HepG2 (cell line): ENCODE data around the gene SPOP. TPM values are rescaled to one million over a fixed set of nuclear protein-coding genes. Genes with fewer than 3 reads are reported as not detected.

Source experiments
- BHLHE40 ChIP-seq: IDR thresholded peaks from 2 replicates; pipeline ENCODE4 v1.6.1; 2011; ENCODE audit warnings: low read length, improper control_type of control experiment
- CBFB ChIP-seq: sonication (generic); formaldehyde crosslinking; IDR thresholded peaks from 2 replicates; pipeline ENCODE4 v1.4.0; 2020; ENCODE audit warnings: missing genetic modification reagents
- ERF ChIP-seq: IDR thresholded peaks from 2 replicates; pipeline ENCODE4 v1.6.1; 2018; ENCODE audit warnings: missing biosample characterization, missing genetic modification reagents
- FIP1L1 ChIP-seq: fragments of 200-400 bp; formaldehyde crosslinking; IDR thresholded peaks from 2 replicates; pipeline ENCODE4 v1.6.1; 2018; ENCODE audit warnings: low read depth, mild to moderate bottlenecking, low read length, moderate library complexity, borderline replicate concordance; ENCODE audit not compliant: insufficient read depth
- MTF2 ChIP-seq: sonication (generic); formaldehyde crosslinking; IDR thresholded peaks from 2 replicates; pipeline ENCODE4 v1.5.0; 2020; ENCODE audit warnings: missing genetic modification reagents, borderline replicate concordance
- MYC ChIP-seq: sonication (generic); formaldehyde crosslinking; IDR thresholded peaks from 2 replicates; pipeline ENCODE4 v1.9.0; 2021; ENCODE audit warnings: missing genetic modification reagents, borderline replicate concordance
- NCOR1 ChIP-seq: fragments of 200-600 bp; sonication (generic); IDR thresholded peaks from 2 replicates; pipeline ENCODE4 v1.7.0; 2017; ENCODE audit warnings: antibody characterized with exemption, low read length, borderline replicate concordance
- PAWR ChIP-seq: sonication (generic); formaldehyde crosslinking; IDR thresholded peaks from 2 replicates; pipeline ENCODE4 v1.4.0; 2020; ENCODE audit warnings: missing genetic modification reagents, mild to moderate bottlenecking, borderline replicate concordance
- RAD21 ChIP-seq: fragments of 450-650 bp; formaldehyde crosslinking; IDR thresholded peaks from 2 replicates; pipeline ENCODE4 v1.5.0; 2020; ENCODE audit warnings: mild to moderate bottlenecking
- STAT6 ChIP-seq: sonication (generic); formaldehyde crosslinking; IDR thresholded peaks from 2 replicates; pipeline ENCODE4 v1.4.0; 2020; ENCODE audit warnings: missing genetic modification reagents, mild to moderate bottlenecking, borderline replicate concordance
- TFE3 ChIP-seq: IDR thresholded peaks from 2 replicates; pipeline ENCODE4 v1.6.1; 2016
- TOPORS ChIP-seq: sonication (generic); formaldehyde crosslinking; IDR thresholded peaks from 2 replicates; pipeline ENCODE4 v1.8.0; 2023; ENCODE audit warnings: mild to moderate bottlenecking, missing genetic modification reagents
- U2AF2 ChIP-seq: fragments of 200-400 bp; formaldehyde crosslinking; IDR thresholded peaks from 2 replicates; pipeline ENCODE4 v1.6.1; 2017; ENCODE audit warnings: low read depth, mild to moderate bottlenecking, low read length
- ZBTB26 ChIP-seq: IDR thresholded peaks from 2 replicates; pipeline ENCODE4 v1.6.1; 2016; ENCODE audit warnings: missing compliant biosample characterization, missing genetic modification reagents, borderline replicate concordance
- ZFP91 ChIP-seq: sonication (generic); formaldehyde crosslinking; IDR thresholded peaks from 2 replicates; pipeline ENCODE4 v1.9.0; 2022; ENCODE audit warnings: missing genetic modification reagents, mild to moderate bottlenecking, borderline replicate concordance
- ZNF280B ChIP-seq: sonication (generic); formaldehyde crosslinking; IDR thresholded peaks from 2 replicates; pipeline ENCODE4 v1.5.0; 2020; ENCODE audit warnings: missing genetic modification reagents, mild to moderate bottlenecking, borderline replicate concordance
- ZNF549 ChIP-seq: sonication (generic); formaldehyde crosslinking; IDR thresholded peaks from 2 replicates; pipeline ENCODE4 v1.5.0; 2020; ENCODE audit warnings: missing genetic modification reagents
- ZNF766 ChIP-seq: sonication (generic); formaldehyde crosslinking; IDR thresholded peaks from 2 replicates; pipeline ENCODE4 v1.5.0; 2020; ENCODE audit warnings: missing genetic modification reagents, borderline replicate concordance
- ZSCAN31 ChIP-seq: sonication (generic); formaldehyde crosslinking; IDR thresholded peaks from 2 replicates; pipeline ENCODE4 v1.5.0; 2020; ENCODE audit warnings: low read depth, mild to moderate bottlenecking, missing genetic modification reagents
- polyA plus RNA-seq, 8 experiments: library from polyadenylated mRNA; depleted of rRNA in 3 of 8; stranded (reverse) in 7 of 8; unstranded in 1 of 8; fragments of >200 nt; fragmentation: Illumina TruSeq in 4 of 8; extraction: Trizol in 4 of 8; gene quantifications; 2 replicates each; pipeline versions ENCODE4 v1.2.1 to v1.2.3, GENCODE V29; 2011 to 2016; ENCODE audit warnings: low read depth in 4 of 8, missing spikeins in 1 of 8, mixed read lengths in 1 of 8; ENCODE audit not compliant: insufficient read depth in 1 of 8
- total RNA-seq, 5 experiments: library from RNA; depleted of rRNA; stranded (reverse); fragments of >200 nt; fragmentation: Illumina TruSeq; extraction: Trizol; gene quantifications; 2 replicates each; pipeline ENCODE4 v1.2.3, GENCODE V29; 2016; ENCODE audit warnings: low read depth in 1 of 5

The SPOP gene
- total and polyA plus RNA-seq, 2 of the 13 experiments (the other 11 are each of a cell fraction or from before 2014, with no cell fraction given) = 52.8 to 60.8 TPM

- TF ChIP-seq TFE3 (CRISPR knock-in tag) = peak; percentile 35; the same call in 1 of the 2 replicates
- TF ChIP-seq NCOR1 = peak; percentile 77; the same call in 1 of the 2 replicates
- peak; percentile 70 for TF ChIP-seq ZNF280B (CRISPR knock-in tag)
- TF ChIP-seq ZNF766 (CRISPR knock-in tag) = peak; percentile 13; the same call in 1 of the 2 replicates
- peak; percentile 79; the same call in 1 of the 2 replicates for TF ChIP-seq ERF (CRISPR knock-in tag)
- peak; percentile 52; the same call in 1 of the 2 replicates for TF ChIP-seq MYC (CRISPR knock-in tag)
- TF ChIP-seq RAD21 (CRISPR knock-in tag) = peak; percentile 99
- peak; percentile 88 for TF ChIP-seq ZFP91 (CRISPR knock-in tag)
- 0 out of 2 replicates have a peak, but pooled peaks have one; percentile 23 for TF ChIP-seq FIP1L1
- 0 out of 2 replicates have a peak, but pooled peaks have one; percentile 87 for TF ChIP-seq PAWR (CRISPR knock-in tag)
- 0 out of 2 replicates have a peak, but pooled peaks have one; percentile 69 for TF ChIP-seq U2AF2
- peak; percentile 31; the same call in 1 of the 2 replicates for TF ChIP-seq ZSCAN31 (CRISPR knock-in tag)
- TF ChIP-seq ZBTB26 (CRISPR knock-in tag) = peak; percentile 25; the same call in 1 of the 2 replicates
- no peak for TF ChIP-seq BHLHE40
- no peak for TF ChIP-seq STAT6 (CRISPR knock-in tag)
- TF ChIP-seq ZNF549 (CRISPR knock-in tag) = no peak
- peak; percentile 79; the same call in 1 of the 2 replicates for TF ChIP-seq TOPORS (CRISPR knock-in tag)
- TF ChIP-seq MTF2 = no peak
- peak; percentile 89 for TF ChIP-seq CBFB (CRISPR knock-in tag)
Measured at GRCh38 chr17:49567871-49568694, 109.8 kb downstream of the SPOP start (continued).
